GM21717 (cell line): ENCODE data around the gene CLK2.
"Not testable (repeated sequence)": the region's sequence is repeated elsewhere in the genome, so short reads cannot be mapped to it uniquely, and the experiment has no call there.

Experiments used
- ATAC-seq: cut with Tn5 transposase; IDR thresholded peaks from one replicate; pipeline ENCODE4 v1.9.1; 2021; ENCODE audit warnings: mild to moderate bottlenecking, moderate library complexity; ENCODE audit not compliant: unreplicated experiment

Gene CLK2

DNA sequence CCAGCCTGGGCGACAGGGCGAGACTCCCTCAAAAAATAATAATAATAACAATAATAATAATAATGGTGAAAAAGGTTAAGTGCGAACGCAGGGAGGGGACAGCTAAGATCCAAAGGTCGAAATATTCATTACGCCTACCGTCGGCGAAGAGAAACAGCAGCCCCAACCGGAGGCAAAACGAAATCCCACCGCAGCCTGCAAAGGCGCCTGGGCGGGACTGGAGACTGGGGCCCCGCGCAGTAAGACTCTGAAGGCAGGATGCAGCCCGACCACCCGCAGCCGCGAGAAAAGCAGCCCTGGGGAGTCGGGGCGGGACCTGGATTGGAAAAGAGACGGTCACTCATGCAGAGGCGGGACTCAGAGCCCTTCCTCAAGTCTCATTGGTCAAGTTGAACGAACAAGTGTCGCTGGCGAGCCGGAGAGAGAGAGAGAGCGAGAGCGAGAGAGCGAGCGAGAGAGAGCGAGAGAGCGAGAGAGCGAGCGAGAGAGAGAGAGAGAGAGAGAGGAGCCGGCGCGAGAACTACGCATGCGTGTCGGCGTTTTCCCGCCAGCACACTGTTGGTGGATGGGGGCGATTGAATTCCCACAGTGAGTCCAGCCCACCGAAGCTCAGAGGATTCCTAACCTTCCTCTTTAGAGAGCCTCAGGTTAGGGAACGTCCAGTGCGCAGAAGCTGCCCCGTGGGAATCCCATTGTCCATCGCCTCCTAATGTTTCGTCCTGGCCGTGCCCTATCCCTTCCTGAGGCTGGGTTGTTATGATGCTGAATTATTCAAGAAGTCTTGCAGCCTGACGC lies 28.7 kb downstream of the CLK2 start:
- ATAC-seq: peak; percentile 79

DNA sequence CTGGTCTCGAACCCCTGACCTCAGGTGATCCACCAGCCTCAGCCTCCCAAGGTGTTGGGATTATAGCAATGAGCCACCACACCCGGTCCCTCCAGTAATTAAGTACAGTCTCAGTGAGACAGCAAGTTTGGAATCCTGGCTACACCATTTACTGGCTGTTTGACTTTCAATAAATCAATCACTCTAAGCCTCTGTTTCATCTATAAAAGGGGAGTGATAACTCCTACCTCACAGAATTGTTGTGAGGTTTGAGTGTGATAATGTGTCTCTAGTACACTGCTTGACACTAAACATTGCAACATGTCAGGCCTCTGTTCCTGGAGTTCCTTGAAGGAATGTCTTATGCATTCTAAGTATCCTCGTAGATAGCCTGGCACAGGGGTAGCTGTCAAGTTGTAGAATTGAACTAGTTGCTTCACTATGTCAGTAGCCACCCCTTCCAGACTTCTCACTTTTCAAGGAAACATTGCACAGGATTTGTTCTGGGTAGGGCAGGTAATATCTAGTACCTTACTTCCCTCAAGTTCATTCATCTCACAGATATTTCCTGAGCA lies 30.4 kb downstream of the CLK2 start:
- ATAC-seq: no peak

DNA sequence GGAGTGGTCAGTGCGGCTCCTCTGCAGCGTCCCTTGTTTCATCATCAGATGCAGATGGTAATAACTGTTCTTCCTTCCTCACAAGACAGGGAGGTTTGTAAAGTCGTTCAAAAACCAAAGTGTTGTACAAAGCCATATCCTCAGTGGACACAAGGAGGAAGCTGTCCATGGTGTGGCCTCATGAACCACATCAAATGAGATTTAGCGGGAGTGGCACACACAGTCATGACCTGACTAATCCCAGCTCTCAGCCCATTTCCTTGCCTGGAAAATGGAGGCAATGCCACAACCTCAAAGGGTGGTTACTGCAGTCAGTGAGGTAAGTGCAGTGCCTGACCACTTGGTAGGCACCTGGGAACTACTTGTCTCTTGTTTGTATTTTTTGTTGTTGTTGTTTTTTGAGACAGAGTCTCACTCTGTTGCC lies 31.5 kb downstream of the CLK2 start:
- no peak for ATAC-seq

DNA sequence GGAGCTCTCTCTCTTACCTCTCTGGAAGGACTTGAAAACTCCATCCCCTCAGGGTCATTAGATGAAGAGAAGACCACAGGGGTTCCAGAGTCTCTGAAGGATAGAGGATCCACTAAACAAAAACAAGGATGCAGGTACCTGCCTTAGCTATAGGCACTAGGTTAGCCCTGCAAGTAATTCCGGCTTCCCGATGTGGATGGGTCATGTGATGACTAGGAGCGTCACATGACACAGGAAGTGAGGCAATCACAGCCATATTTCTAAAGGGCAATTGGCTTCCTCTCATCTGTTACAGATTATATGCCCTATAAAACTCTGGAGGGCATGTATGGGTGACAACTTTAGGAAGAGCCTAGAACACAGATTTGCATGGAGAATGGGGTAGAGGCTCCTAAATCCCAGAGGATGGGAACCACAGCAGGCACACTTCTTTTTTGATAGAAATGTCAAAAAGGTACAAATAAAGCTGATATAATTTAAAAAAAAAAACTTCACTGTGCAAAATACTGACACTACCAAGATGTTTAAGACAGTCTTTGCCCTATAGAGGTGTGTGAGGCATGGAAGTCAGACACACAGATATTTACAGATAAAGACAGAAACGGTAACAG lies 32.1 kb downstream of the CLK2 start:
- ATAC-seq: no peak

DNA sequence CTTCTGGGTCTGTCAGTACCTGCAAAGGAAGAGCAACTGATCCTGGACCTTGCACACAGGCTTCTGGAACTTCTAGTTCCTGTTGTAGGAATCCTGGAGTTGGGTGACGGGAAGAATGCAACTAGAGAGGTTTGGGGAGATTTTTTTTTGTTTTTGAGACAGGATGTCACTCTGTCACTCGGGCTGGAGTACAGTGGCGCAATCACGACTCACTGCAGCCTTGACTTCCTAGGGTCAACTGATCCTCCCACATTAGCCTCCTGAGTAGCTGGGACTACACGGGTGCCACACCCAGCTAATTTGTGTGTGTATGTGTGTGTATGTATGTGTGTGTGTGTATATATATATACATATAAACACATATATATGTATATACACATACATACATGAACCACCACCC lies 36.9 kb downstream of the CLK2 start:
- ATAC-seq: no peak

DNA sequence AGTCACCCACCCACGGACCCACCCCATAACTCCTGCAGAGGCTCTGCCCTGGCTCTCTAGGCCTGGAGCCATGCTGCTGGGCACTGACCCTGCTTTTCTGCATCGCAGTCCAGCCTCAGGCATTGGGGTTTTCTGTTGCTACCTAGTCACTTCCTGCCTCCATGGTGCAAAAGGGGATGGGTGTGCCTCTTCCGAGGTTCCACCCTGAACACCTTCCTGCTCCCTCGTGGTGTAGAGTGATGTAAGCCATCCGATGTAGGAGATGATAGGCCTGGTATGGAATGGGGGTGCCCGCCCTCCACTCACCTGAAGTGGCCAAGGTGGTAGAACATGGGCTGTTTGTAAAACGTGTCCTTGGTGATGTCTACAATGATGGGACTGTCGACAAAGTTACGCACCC lies 37.9 kb downstream of the CLK2 start:
- ATAC-seq: not testable (repeated sequence)

DNA sequence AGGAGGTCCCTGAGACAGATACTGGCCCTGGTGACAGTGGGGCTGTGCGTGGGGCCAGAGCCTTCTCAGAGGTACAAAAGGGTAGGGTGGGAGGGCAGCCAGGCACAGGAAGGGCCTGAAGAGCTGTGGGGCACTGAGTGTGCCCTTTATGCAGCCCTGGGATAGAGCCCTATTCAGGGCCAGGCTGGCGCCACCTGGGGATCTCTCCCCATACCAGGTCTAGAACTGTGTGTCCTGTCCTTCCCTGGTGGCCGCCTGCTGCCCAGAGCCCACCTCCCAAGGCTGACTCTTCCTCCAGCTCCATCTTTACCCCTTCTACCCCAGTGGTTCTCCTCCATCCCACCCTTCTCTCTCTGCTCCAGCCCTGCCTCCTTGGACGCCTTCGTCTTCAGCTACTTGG lies 39.8 kb downstream of the CLK2 start:
- not testable (repeated sequence) for ATAC-seq

DNA sequence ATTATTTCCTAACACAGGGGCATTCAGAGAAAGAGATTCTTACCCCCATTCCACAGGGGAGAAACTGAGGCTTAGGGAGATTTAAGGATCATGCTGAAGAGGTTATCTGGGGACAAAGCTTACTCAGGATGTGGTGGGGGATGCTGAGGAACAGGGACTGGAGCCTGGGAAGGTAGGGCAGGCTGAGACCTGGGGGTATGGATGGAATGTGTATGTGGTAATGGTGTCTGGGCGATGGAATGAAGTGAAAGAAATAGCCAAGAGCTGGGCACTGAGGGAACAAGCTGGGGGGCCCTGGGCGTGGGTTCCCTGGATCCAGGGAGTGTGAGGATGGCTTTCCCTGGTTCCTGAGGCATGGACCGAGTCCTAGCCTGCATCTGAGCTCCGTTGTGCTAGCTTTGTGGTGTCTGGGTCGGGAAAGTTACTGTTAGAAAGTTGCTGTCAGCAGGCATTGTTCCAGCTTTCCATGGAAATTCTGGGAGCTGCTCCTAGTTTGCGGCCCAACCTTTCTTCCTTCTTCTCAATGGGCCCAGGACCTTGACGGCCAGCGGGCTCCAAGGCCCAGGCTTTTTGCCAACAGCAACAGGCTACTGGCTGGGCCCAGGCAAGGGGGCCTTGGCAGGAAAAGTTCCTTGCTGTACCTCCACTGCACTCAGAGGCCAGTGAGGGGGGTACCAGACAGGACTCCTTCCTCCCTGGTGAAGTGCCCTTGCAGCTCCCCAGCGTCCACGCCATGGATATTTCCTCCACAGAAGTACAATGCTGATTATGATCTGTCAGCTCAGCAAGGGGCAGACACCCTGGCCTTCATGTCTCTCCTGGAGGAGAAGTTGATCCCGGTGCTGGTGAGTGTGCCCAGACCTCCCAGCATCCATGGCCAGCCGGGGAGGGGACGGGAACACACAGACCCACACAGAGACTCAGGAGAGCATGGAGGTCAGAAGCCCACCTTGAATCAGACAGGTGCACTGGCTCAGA lies 41.0 kb downstream of the CLK2 start:
- not testable (repeated sequence) for ATAC-seq

DNA sequence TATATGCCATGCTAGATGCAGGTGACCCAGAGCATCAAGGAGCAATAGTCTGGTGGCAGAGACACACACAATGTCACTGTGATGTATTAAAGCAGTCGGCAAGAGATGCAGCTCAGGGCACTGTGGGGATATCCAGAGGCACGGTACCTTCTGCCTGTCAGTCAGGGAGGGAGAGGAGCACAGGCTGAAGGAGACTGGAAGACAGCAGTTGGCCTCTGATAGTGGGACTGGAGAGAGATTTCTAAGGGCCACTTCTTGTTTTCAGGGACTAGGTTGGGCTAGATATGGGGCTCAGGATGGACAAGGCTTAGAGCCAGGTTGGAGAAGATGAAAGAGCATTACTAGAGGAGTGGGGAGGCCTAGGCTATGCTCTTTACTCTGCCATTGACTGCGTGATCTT lies 42.0 kb downstream of the CLK2 start:
- not testable (repeated sequence) for ATAC-seq

DNA sequence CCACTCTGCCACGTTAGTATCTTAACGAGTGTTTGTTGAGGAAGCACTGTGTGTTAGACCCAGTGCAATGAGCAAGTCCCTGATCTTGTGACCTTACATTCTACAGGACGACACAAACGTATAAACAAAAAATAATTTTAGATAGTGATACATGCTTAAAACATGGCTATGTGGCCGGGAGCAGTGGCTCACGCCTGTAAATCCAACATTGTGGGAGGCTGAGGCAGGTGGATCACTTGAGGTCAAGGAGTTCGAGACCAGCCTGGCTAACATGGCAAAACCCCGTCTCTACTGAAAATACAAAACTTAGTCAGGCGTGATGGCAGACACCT lies 45.2 kb downstream of the CLK2 start:
- ATAC-seq: no peak

DNA sequence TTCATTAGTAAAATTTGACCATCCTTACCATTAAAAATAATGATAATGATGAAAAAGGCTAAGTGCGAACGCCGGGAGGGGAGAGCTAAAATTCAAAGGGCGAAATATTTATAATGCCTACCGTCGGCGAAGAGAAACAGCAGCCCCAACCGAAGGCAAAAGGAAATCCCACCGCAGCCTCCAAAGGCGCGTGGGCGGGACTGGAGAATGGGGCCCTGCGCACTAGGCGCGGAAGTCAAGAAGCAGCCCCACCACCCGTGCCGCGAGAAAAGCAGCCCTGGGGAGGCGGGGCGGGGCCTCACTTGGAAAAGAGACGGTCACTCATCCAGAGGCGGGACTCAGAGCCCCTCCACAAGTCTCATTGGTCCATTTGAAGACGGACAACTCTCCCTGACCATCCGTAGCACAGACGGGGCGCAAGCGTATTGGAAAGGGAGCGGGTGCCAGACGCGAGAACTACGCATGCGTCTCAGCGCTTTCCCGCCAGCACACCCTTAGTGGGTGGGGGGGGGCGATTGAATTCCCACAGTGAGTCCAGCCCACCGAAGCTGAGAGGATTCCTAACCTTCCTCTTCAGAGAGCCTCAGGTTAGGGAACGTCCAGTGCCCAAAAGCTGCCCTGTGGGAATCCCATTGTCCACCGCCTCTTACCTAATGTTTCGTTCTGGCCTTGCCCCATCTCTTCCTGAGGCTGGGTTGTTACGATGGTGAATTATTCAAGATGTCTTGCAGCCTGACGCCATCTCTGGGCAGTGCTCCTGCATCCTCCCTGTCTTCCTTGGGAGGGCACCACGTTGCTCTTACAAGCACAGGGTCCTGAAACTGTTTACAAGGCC lies 45.8 kb downstream of the CLK2 start:
- peak; percentile 77 for ATAC-seq

DNA sequence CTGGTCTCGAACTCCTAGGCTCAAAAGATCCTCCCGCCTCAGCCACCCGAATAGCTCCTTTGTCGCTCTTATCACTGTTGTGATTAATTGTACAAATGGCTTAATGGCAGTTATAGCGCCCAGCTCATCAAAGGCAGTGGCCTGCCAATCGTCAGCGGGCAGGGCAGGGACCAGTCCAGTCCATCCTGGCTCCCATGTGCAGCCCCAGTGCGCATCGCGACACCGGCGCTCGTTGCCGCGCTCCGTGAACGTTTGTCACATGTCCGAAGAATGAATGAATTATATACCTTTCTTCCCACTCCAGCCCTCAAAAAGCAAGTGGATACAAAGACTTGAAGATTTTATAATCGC lies 46.4 kb downstream of the CLK2 start:
- ATAC-seq: no peak

DNA sequence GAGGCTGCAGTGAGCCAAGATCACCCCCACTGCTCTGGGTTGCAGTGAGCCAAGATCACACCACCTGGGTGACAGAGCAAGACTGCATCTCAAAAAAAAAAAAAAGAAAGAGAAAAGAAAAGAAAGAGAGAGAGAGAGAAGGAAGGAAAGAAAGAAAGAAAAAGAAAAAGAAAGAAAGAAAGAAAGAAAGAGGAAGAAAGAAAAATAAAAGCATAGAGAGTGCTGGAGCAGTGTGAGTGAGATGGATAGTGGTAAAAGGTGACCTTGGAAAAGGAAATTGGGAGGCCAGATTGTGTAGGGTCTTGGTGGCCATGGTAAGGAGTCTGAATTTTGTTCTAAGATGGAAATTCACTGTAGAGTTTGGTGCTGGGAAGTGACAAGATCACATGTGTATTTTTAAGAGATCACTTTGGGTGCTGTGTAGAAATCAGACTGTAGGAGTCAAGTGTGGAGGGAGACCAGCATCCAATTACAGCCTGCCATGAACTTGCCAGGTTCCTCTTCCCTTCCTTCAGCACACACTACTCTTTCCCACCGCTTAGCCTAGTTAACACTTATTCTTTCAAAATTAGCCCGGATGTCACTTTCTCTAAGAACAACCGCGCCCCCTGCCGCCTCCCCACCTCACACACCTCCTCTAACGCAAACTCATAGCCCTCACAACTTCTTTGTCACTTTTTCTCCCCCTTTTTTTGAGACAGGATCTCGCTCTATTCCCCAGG lies 47.0 kb downstream of the CLK2 start:
- ATAC-seq: no peak

DNA sequence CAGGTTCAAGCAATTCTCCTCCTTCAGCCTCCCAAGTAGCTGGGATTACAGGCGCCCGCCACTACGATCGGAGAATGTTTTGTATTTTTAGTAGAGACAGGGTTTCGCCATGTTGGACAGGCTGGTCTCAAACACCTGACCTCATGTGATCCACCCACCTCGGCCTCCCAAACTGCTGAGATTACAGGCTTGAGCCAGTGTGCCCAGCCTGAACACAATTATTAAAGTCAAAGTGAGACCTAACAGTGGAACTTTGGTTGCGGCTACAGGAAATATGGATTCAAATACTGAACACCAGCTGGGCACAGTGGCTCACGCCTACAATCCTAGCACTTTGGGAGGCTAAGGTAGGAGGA lies 47.9 kb downstream of the CLK2 start:
- ATAC-seq: not testable (repeated sequence)

DNA sequence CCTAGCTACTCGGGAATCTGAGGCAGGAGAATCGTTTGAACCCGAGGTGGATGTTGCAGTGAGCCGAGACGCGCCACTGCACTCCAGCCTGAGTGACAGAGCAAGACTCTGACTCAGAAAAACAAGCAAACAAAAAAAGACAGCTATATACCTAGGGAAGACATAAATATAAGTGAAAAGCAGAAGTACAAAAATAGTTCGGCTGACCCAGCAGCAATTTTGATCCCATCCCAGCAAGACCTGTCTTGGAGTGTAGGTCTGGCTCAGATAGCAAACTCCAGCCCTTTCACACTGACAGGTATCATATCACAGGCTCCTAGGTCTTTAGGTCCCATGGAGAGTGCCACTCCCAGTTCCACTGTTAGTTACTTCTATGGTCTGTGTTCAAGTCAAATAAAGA lies 50.3 kb downstream of the CLK2 start:
- ATAC-seq: no peak

DNA sequence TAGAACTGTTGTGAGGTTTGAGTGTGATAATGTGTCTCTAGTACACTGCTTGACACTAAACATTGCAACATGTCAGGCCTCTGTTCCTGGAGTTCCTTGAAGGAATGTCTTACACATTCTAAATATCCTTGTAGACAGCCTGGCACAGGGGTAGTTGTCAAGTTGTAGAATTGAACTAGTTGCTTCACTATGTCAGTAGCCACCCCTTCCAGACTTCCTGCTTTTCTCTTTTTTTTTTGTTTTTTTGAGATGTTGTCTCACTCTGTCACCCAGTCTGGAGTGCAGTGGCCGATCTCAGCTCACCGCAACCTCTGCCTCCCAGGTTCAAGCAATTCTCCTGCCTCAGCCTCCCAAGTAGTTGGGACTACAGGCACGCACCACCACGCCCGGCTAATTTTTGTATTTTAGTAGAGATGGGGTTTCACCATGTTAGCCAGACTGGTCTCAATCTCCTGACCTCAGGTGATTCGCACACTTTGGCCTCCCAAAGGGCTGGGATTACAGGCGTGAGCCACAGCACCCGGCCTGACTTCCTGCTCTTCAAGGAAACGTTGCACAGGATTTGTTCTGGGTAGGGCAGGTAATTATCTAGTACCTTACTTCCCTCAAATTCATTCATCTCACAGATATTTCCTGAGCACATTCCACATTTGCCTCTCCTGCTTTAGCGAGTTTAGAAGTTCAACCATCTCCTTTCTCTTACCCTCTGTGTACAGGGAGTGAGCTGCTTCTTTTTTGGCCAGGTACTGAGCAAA lies 52.9 kb downstream of the CLK2 start:
- ATAC-seq: not testable (repeated sequence)

DNA sequence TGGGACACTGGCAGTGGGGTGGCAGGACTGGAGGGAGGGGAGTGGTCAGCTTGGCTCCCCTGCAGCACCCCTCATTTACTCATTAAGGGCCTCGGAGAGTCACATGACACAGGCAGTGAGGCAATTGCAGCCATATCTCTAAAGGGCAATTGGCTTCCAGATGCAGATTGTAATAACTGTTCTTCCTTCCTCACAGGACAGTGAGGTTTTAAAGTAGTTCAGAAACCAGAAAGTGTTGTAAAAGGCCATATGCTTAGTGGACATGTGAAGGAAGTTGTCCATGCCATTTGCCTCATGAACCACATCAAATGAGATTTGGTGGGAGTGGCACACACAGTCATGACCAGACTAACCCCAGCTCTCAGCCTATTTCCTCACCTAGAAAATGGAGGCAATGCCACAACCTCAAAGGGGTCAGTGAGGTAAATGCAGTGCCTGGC lies 53.7 kb downstream of the CLK2 start:
- ATAC-seq: no peak

DNA sequence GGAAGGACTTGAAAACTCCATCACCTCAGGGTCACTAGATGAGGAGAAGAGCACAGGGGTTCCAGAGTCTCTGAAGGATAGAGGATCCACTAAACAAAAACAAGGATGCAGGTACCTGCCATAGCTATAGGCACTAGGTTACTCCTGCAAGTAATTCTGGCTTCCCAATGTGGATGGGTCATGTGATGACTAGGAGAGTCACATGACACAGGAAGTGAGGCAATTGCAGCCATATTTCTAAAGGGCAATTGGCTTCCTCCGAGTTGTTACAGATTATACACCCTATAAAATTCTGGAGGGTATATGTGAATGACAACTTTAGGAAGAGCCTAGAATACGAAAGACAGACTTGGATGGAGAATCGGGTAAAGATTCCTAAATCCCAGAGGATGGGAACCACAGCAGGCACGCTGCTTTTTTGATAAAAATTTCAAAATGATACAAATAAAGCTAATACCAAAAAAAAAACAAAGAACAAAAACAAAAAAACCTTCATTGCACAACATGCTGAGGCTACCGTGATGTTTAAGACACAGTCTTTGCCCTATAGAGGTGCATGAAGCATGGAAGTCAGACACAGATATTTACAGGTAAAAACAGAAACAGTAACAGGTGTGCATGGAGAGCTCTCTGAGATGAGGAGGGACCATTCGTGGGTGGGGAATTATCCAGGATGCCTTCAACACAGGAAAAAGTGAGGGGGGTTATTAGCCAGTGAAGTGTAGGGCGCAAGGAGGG lies 54.3 kb downstream of the CLK2 start:
- no peak for ATAC-seq
